Measurements from ENCODE around the gene NLGN1. TPM values are rescaled to one million over a fixed set of nuclear protein-coding genes. Genes with fewer than 3 reads are reported as not detected.

Gene NLGN1
- total and polyA plus RNA-seq, 2 of the 8 experiments (the other 6 are each of a cell fraction or from before 2014, with no cell fraction given), result 7.8 to 14.8 TPM

GRCh38 chr3:173826901-173827609 is 429.5 kb downstream of the NLGN1 start:
- H3K27me3 ChIP-seq (replicated peaks in 1 of 4; ENCODE audit: control insufficient read depth in 3 of 4, extremely low read depth in 1 of 4, insufficient read depth in 3 of 4, low read length in 3 of 4), result no peaks in the 10 kb centered on the region
- H2BK120ac ChIP-seq (replicated peaks; ENCODE audit: low read depth, low read length), result no peak overlapping the region
- 64% methylated on average over 3 of the region's 3 CpGs; no CpG with 5 or more reads in 1 of the 2 experiments for WGBS, 2 experiments (ENCODE audit: extremely low coverage in 1 of 2, insufficient coverage in 1 of 2, insufficient read length in 1 of 2, insufficient replicate concordance in 2 of 2, low coverage in 1 of 2, low lambda C conversion rate in 2 of 2, missing lambda C conversion rate in 1 of 2)
- no peak overlapping the region for H3K23ac ChIP-seq (ENCODE audit: insufficient read length)
- no peak overlapping the region for H3K18ac ChIP-seq (ENCODE audit: extremely low read depth, low read length)
- no peak for DNase-seq (ENCODE audit: low read depth in 1 of 2, low spot score in 2 of 2)
- H3K14ac ChIP-seq (ENCODE audit: insufficient read length), result no peak overlapping the region
- ChIA-PET POLR2A (ENCODE audit: partially characterized antibody) (no interaction called here), CTCF (ENCODE audit: partially characterized antibody) (no interaction called here)
- no peaks in the 10 kb centered on the region for H3K23me2 ChIP-seq (ENCODE audit: low read depth, low read length)
- no peak overlapping the region for H2BK15ac ChIP-seq (ENCODE audit: low read length)
- H4K8ac ChIP-seq (ENCODE audit: extremely low read depth, insufficient read depth, low read length), result no peak overlapping the region
- no peaks in the 10 kb centered on the region for H3K79me2 ChIP-seq (ENCODE audit: control insufficient read depth in 1 of 2, insufficient read depth in 2 of 2, low read length in 2 of 2)
- no peak overlapping the region for H2AK5ac ChIP-seq (ENCODE audit: low read depth, low read length)
- no peak overlapping the region for H3K56ac ChIP-seq (replicated peaks; ENCODE audit: insufficient read length, low read depth, low read length)
- H3K27ac ChIP-seq (ENCODE audit: low read depth, low read length), result no peak overlapping the region
- no peak for FAIRE-seq
- no peaks in the 10 kb centered on the region; a peak in 1 of 4 replicates for H3K9me3 ChIP-seq (ENCODE audit: insufficient read depth in 2 of 2, low read depth in 1 of 2, low read length in 1 of 2)
- H4K91ac ChIP-seq (replicated peaks; ENCODE audit: insufficient read length, low read length), result no peak overlapping the region
- TF ChIP-seq SP2 (IDR thresholded peaks at IDR 0.05; ENCODE audit: low read length), result no peak
- no peak for TF ChIP-seq GTF2F1 (IDR thresholded peaks at IDR 0.05; ENCODE audit: borderline replicate concordance, low read depth, low read length)
- no peak for TF ChIP-seq RAD21 (IDR thresholded peaks at IDR 0.05 in 1 of 2, conservative IDR thresholded peaks at IDR 0.05 in 1 of 2; ENCODE audit: low read depth in 2 of 2, low read length in 2 of 2)
- TF ChIP-seq JUN (IDR thresholded peaks at IDR 0.05; ENCODE audit: low read depth, low read length), result no peak
- no peak for TF ChIP-seq BACH1 (IDR thresholded peaks at IDR 0.05; ENCODE audit: low read length)
- no peak for TF ChIP-seq EP300 (IDR thresholded peaks at IDR 0.05; ENCODE audit: borderline replicate concordance in 1 of 2, low read depth in 2 of 2, low read length in 2 of 2)
- no peak for TF ChIP-seq CBX8 (IDR thresholded peaks at IDR 0.05; ENCODE audit: borderline replicate concordance, low read depth, low read length)
- TF ChIP-seq KDM5A (IDR thresholded peaks at IDR 0.05; ENCODE audit: low read length), result no peak
- TF ChIP-seq POU5F1 (IDR thresholded peaks at IDR 0.05; ENCODE audit: low read depth, low read length), result no peak
- TF ChIP-seq RBBP5 (IDR thresholded peaks at IDR 0.05; ENCODE audit: borderline replicate concordance, low read depth, low read length), result no peak
- TF ChIP-seq SP1 (IDR thresholded peaks at IDR 0.05; ENCODE audit: low read depth, low read length), result no peak
- TF ChIP-seq MAFK (IDR thresholded peaks at IDR 0.05; ENCODE audit: low read depth, low read length), result no peak
- TF ChIP-seq BRCA1 (IDR thresholded peaks at IDR 0.05; ENCODE audit: low read depth, low read length), result no peak
- H2BK5ac ChIP-seq (ENCODE audit: low read depth, low read length), result no peak overlapping the region
- no peaks in the 10 kb centered on the region for H3K79me1 ChIP-seq (ENCODE audit: low read depth, low read length)
- no peak overlapping the region for H4K5ac ChIP-seq (ENCODE audit: insufficient read length, low read depth, low read length)
- H2BK20ac ChIP-seq (ENCODE audit: low read length), result no peak overlapping the region
- no peaks in the 10 kb centered on the region for H3K4me1 ChIP-seq (replicated peaks in 1 of 4; ENCODE audit: control insufficient read depth in 3 of 4, insufficient read depth in 4 of 4, low read length in 3 of 4)
- H3K4me2 ChIP-seq (ENCODE audit: insufficient read depth in 1 of 2, low read depth in 2 of 2, low read length in 2 of 2), result no peak overlapping the region
- no peak overlapping the region for H2BK12ac ChIP-seq (ENCODE audit: low read depth, low read length)
- no peak overlapping the region for H3K9ac ChIP-seq (replicated peaks in 1 of 4; ENCODE audit: extremely low read depth in 1 of 4, low read depth in 3 of 4, low read length in 3 of 4)
- H3K4me3 ChIP-seq (ENCODE audit: extremely low read depth in 1 of 4, insufficient read depth in 2 of 4, low read depth in 3 of 4, low read length in 4 of 4), result no peak overlapping the region
- H3K36me3 ChIP-seq (ENCODE audit: control insufficient read depth in 2 of 4, insufficient read depth in 4 of 4, low read length in 3 of 4), result no peaks in the 10 kb centered on the region
- no peak overlapping the region for H2AFZ ChIP-seq (ENCODE audit: low read length)
- no peak overlapping the region for H3K4ac ChIP-seq (replicated peaks; ENCODE audit: insufficient read length, low read depth, low read length)
- no peaks in the 10 kb centered on the region for H4K20me1 ChIP-seq (replicated peaks in 1 of 2; ENCODE audit: control insufficient read depth in 1 of 2, insufficient read depth in 2 of 2, low read length in 2 of 2)
